Measurements from ENCODE around the gene IL4I1. TPM values are rescaled to one million over a fixed set of nuclear protein-coding genes. Genes with fewer than 3 reads are reported as not detected.
A peak's percentile ranks its signal among the peaks of the same experiment; 100 is the strongest.
"Not testable (repeated sequence)": the region's sequence is repeated elsewhere in the genome, so short reads cannot be mapped to it uniquely, and the experiment has no call there.

The IL4I1 gene, protein sequence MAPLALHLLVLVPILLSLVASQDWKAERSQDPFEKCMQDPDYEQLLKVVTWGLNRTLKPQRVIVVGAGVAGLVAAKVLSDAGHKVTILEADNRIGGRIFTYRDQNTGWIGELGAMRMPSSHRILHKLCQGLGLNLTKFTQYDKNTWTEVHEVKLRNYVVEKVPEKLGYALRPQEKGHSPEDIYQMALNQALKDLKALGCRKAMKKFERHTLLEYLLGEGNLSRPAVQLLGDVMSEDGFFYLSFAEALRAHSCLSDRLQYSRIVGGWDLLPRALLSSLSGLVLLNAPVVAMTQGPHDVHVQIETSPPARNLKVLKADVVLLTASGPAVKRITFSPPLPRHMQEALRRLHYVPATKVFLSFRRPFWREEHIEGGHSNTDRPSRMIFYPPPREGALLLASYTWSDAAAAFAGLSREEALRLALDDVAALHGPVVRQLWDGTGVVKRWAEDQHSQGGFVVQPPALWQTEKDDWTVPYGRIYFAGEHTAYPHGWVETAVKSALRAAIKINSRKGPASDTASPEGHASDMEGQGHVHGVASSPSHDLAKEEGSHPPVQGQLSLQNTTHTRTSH
- total RNA-seq, result not detected
- long read RNA-seq, result 0 reads

- intact Hi-C loops (cut with micrococcal nuclease), result no loop called here
- ATAC-seq (peak; percentile 55), DNase-seq (no peak)
Measured at GRCh38 chr19:49896863-49897621, at the start of gene IL4I1. TSS of gene IL4I1 (minus strand) at chr19:49896887. CDS start at chr19:49896160, 727 bp downstream.

DNA sequence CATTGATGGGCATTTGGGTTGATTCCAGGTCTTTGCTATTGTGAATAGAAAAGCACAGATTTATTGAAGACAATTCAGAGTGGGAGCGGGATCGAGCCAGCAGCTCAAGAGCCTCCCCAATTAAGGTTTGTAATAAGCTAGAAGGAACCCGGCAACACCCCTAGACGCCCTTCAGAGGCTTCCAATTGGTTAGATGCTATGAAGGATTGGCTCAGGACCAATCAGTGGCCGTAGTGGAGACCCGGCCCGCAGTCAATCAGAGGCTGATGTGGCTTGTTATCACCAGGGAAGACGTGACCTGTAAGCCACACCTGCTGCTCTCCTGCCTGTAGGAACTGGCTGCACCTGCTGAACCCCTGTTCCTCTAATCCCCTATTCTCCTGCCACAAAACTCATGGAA, 49.7 kb upstream of the IL4I1 start:
- intact Hi-C loops (cut with micrococcal nuclease), result no loop called here
- ATAC-seq, result no peak
- DNase-seq, result no peak

- ATAC-seq; intact Hi-C loops (cut with micrococcal nuclease); DNase-seq: not testable (repeated sequence)
Measured at GRCh38 chr19:49944567-49944966, 47.9 kb upstream of the IL4I1 start.

DNA sequence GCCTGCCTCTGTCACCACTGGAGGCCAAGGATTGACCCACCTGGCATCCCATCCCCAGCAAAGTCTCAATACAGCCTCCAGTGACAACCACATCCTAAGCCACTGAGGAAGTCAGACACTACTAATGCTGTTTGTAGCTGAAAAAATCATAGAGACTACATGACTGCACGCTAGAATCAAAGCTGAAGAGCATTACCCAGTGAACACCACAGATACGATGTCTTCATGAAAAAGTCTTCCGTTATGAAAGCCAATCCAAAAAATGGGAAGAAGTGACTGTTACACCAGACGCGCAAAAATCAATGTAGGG, 43.8 kb upstream of the IL4I1 start:
- DNase-seq, result no peak
- intact Hi-C loops (cut with micrococcal nuclease), result no loop called here
- no peak for ATAC-seq

- ATAC-seq (no peak), DNase-seq (no peak)
- intact Hi-C loops (cut with micrococcal nuclease), result loop anchor here (10.0 kb wide), 1 partner anchor 45 kb away; no protein-coding TSS in a partner anchor
Measured at GRCh38 chr19:49939721-49940481, 43.2 kb upstream of the IL4I1 start.

GRCh38 chr19:49938662-49939061, 42.0 kb upstream of the IL4I1 start:
- no peak for DNase-seq
- no peak for ATAC-seq
- intact Hi-C loops (cut with micrococcal nuclease), result loop anchor here (10.0 kb wide), 1 partner anchor 46 kb away; no protein-coding TSS in a partner anchor

DNA sequence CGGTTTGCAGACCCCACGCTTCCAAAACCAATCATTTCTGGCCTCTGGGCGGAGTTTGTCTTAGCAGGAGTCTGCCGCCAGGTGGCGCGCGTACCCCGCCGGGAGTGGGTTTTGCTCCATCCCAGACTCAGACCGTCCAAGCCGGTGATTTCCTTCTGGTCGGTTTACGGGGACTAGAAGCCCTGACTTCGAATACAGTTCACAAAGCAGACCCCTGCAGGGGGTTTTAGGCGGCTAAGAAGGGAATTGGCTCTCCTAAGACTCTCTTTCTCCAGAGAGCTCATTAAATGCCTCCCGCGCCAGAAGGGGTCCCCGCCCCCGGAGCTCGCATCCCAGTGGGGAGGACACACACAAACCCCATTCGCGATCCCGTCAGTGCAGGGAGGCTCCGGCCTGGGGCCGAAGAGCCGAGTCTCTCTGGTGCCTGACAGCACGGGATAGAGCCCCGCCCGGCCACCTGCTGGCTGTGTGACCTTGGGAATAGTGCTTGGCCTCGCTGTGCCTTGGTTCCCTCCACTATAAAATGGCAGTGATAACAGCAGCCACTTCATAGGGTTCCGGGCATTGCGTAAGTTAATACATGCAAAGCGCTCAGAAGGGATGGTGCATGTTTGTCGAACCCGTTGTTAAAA, 41.2 kb upstream of the IL4I1 start:
- intact Hi-C loops (cut with micrococcal nuclease), result loop anchor here (10.0 kb wide), 1 partner anchor 47 kb away; no protein-coding TSS in a partner anchor
- peak; percentile 85 for DNase-seq
- ATAC-seq, result peak; percentile 90

DNA sequence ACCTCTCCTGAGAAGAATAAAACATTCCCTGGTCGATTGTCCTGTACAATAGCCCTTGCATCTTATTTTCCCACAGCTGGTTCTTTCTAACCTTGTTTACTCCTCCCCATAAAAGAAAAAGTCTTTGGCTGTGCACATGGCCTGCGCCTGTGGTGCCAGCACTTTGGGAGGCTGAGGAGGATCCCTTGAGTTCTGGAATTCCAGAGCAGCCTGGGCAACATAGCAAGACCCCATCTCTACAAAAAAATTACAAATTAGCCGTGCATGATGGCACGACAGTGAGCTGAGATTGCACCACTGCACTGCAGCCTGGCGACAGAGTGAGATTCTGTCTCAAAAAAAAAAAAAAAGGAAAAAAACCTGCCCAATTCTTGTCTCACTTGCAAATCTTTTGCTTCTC, 39.9 kb upstream of the IL4I1 start:
- intact Hi-C loops (cut with micrococcal nuclease), result loop anchor here (10.0 kb wide), 1 partner anchor 48 kb away; no protein-coding TSS in a partner anchor
- ATAC-seq (no peak), DNase-seq (no peak)

DNA sequence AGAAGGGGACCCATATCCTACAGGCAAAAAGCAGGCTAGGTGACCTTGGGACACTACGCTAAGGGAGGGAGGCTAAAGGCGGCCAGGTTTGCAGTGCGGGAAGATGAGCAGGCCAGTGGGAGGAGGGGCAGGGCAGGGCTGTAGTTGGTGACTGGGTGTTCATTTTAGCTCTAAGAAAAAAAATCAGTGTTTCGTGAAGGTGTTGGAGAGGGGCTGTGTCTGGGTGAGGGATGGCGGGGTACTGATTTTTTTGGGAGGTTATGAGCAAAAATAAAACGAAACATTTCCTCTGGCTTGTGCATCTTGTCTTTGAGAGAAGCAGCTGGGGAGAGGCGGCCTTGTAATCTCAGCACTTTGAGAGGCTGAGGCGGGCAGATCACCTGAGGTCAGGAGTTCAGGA, 37.0 kb upstream of the IL4I1 start:
- no peak for DNase-seq

DNA sequence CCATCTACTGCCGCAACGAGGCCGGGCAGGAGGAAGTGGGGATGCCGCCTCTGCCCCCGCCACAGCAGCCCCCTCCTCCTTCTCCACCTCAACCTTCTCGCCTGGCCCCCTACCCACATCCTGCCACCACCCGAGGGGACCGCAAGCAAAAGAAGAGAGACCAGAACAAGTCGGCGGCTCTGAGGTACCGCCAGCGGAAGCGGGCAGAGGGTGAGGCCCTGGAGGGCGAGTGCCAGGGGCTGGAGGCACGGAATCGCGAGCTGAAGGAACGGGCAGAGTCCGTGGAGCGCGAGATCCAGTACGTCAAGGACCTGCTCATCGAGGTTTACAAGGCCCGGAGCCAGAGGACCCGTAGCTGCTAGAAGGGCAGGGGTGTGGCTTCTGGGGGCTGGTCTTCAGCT, 36.0 kb upstream of the IL4I1 start:
- DNase-seq (no peak), ATAC-seq (no peak)
- intact Hi-C loops (cut with micrococcal nuclease), result loop anchor here (10.0 kb wide), 1 partner anchor 52 kb away; no protein-coding TSS in a partner anchor

More for the DNA sequence above, 37.0 kb upstream of the IL4I1 start:
- intact Hi-C loops (cut with micrococcal nuclease), result loop anchor here (10.0 kb wide), 1 partner anchor 51 kb away; no protein-coding TSS in a partner anchor
- ATAC-seq, result no peak

DNA sequence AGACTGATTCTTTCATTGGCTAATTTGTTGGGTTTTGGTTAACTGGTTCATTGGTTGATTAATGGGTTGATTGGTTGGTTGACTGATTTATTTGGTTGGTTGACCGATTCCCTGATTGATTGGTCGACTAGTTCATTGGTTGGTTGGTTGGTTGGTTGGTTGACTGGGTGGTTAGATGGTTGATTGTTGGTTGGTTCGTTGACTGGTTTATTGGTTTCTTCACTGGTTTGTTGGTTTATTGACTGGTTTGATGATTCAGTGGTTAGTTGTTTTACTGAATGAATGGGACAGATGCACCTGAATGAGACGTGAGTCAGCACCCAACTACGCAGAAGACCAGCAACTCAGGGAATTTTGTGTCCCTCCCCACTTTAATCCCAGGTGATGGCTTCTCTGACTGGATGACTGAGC, 35.4 kb upstream of the IL4I1 start:
- ATAC-seq (no peak), DNase-seq (no peak)
- intact Hi-C loops (cut with micrococcal nuclease), result loop anchor here (10.0 kb wide), 1 partner anchor 53 kb away; no protein-coding TSS in a partner anchor

DNA sequence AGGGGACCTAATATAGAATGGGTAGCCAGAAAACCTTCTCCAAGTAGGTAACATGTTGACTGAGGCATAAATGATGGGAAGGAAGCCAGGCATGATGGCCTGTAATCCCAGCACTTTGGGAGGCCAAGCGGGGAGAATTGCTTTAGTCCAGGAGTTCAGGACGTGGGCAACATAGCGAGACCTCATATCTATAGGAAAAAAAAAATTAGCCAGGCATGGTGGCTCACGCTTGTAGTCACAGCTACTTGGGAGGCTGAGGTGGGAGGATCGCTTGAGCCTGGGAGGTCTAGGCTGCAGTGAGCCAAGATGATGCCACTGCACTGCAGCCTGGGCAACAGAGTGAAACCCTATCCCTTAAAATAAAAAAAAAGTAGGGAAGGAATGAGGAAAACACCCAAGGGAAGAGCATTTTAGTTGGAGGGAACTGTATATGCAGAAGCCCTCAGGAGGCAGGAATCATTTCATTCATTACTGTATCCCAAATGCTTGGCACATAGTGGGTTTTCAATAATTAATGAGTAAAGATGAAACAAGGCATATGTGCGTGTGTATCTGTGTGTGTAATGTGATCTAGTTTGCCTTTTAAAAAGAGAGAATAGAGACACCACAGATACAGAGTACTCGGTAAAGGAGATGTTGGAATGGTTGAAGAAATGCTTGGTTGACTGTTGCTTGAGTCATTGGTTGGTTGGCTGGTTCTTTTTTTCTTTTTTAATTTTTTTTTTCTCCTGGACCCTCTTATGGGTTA, 34.8 kb upstream of the IL4I1 start:
- no peak for DNase-seq
- intact Hi-C loops (cut with micrococcal nuclease), result loop anchor here (10.0 kb wide), 1 partner anchor 53 kb away; no protein-coding TSS in a partner anchor
- ATAC-seq, result no peak

- ATAC-seq, result no peak
- intact Hi-C loops (cut with micrococcal nuclease), result loop anchor here (10.0 kb wide), 1 partner anchor 54 kb away; no protein-coding TSS in a partner anchor
- DNase-seq, result peak; percentile 47
Measured at GRCh38 chr19:49930483-49931011, 33.9 kb upstream of the IL4I1 start.

GRCh38 chr19:49929611-49930482, 33.2 kb upstream of the IL4I1 start:
- intact Hi-C loops (cut with micrococcal nuclease), result loop anchor here (10.0 kb wide), 1 partner anchor 55 kb away; no protein-coding TSS in a partner anchor
- DNase-seq (peak; percentile 93), ATAC-seq (peak; percentile 92)

GRCh38 chr19:49929121-49929610, 32.5 kb upstream of the IL4I1 start, which contains the start of the genes ATF5 and NUP62:
TSS of gene ATF5 (plus strand) at chr19:49929205. CDS start at chr19:49930851, 1,646 bp downstream.
TSS of gene NUP62 (minus strand) at chr19:49929504. CDS start at chr19:49909807, 19,697 bp downstream.
- DNase-seq (peak; percentile 95), ATAC-seq (peak; percentile 81)
- intact Hi-C loops (cut with micrococcal nuclease), result no loop called here
